Measurements from ENCODE around the gene RHOBTB3.
A peak's percentile ranks its signal among the peaks of the same experiment; 100 is the strongest.

The RHOBTB3 gene

GRCh38 chr5:95770830-95771708 is 39.9 kb downstream of the RHOBTB3 start:
- DNase-seq, result no peak

- no peak for DNase-seq
Observed at GRCh38 chr5:95771892-95772291, 40.8 kb downstream of the RHOBTB3 start.

- DNase-seq, result no peak
Observed at GRCh38 chr5:95773335-95774059, 42.4 kb downstream of the RHOBTB3 start.

- no peak for DNase-seq
Observed at GRCh38 chr5:95777441-95777840, 46.3 kb downstream of the RHOBTB3 start.

- no peak for DNase-seq
Observed at GRCh38 chr5:95778713-95779436, 47.7 kb downstream of the RHOBTB3 start.

GRCh38 chr5:95779611-95780010 is 48.5 kb downstream of the RHOBTB3 start:
- DNase-seq, result no peak

GRCh38 chr5:95780597-95780996 is 49.5 kb downstream of the RHOBTB3 start:
- DNase-seq, result no peak

- peak; percentile 48 for DNase-seq
Observed at GRCh38 chr5:95781101-95781583, 50.0 kb downstream of the RHOBTB3 start.

- no peak for DNase-seq
Observed at GRCh38 chr5:95782181-95782580, 51.0 kb downstream of the RHOBTB3 start.

- no peak for DNase-seq
Observed at GRCh38 chr5:95783661-95784060, 52.5 kb downstream of the RHOBTB3 start.

GRCh38 chr5:95784514-95785302 is 53.6 kb downstream of the RHOBTB3 start:
- DNase-seq, result no peak

- no peak for DNase-seq
Observed at GRCh38 chr5:95786821-95787418, 55.8 kb downstream of the RHOBTB3 start.

- DNase-seq, result no peak
Observed at GRCh38 chr5:95788493-95788892, 57.4 kb downstream of the RHOBTB3 start.

- no peak for DNase-seq
Observed at GRCh38 chr5:95791751-95792150, 60.6 kb downstream of the RHOBTB3 start.

- no peak for DNase-seq
Observed at GRCh38 chr5:95794070-95794516, 63.0 kb downstream of the RHOBTB3 start.

GRCh38 chr5:95797301-95797700 is 66.2 kb downstream of the RHOBTB3 start:
- DNase-seq, result no peak

GRCh38 chr5:95798048-95798447 is 66.9 kb downstream of the RHOBTB3 start:
- no peak for DNase-seq

- no peak for DNase-seq
Observed at GRCh38 chr5:95798545-95798944, 67.4 kb downstream of the RHOBTB3 start.

GRCh38 chr5:95799191-95799835 is 68.2 kb downstream of the RHOBTB3 start:
- DNase-seq, result no peak

- DNase-seq, result no peak
Observed at GRCh38 chr5:95800553-95800952, 69.4 kb downstream of the RHOBTB3 start.

- DNase-seq, result no peak
Observed at GRCh38 chr5:95801532-95801931, 70.4 kb downstream of the RHOBTB3 start.
